K562 (cell line): ENCODE data around the gene ABCB10. TPM values are rescaled to one million over a fixed set of nuclear protein-coding genes. Genes with fewer than 3 reads are reported as not detected.
A peak's percentile ranks its signal among the peaks of the same experiment; 100 is the strongest.

Experiments used
- ATAC-seq: fragments of 200-7000 bp; cut with Tn5 transposase; 3 replicates; pipeline ENCODE4 v1.9.1; 2020; ENCODE audit warnings: moderate library complexity
- BruUV-seq: library from RNA; stranded (reverse); fragments of 400-500 nt; replicated peaks from 2 replicates; lab custom pipeline; 2021; lab: Mats Ljungman, UMichigan
- CTCF ChIA-PET: fragments of 300-600 bp; formaldehyde crosslinking; extraction: SDS; loops from one replicate; lab custom pipeline; 2021; ENCODE audit warnings: low intra/inter-chr PET ratio; lab: Yijun Ruan, JAX
- POLR2A ChIA-PET: fragments of 300-600, 350-650 bp; sonication (Branson Sonifier 250); formaldehyde crosslinking; extraction: SDS; loops from one replicate; lab custom pipeline; 2021; ENCODE audit warnings: antibody characterized with exemption, inconsistent platforms; lab: Yijun Ruan, JAX
- DNase-seq, 4 experiments: peaks; one replicate each; pipeline versions ENCODE4 v3.0.0 to v3.0.0-alpha.2; 2011 to 2018; ENCODE audit warnings: low spot score in 3 of 4, mixed read lengths in 3 of 4; ENCODE audit errors: extremely low read depth in 1 of 4
- FAIRE-seq: peaks from 2 replicates; lab custom pipeline; 2011; peaks lifted over from hg19 to GRCh38; lab: Jason Lieb, UNC
- H2AFZ ChIP-seq: 2 replicates; pipeline ENCODE4 v1.6.0; 2011; ENCODE audit warnings: low read depth, low read length, control low read depth, inconsistent platforms
- H3K27ac ChIP-seq: fragments of 200-600 bp; 3 replicates; pipeline ENCODE4 v1.8.0; 2011; ENCODE audit warnings: low read depth, mild to moderate bottlenecking, control low read depth, inconsistent platforms, low read length, moderate library complexity, mixed read lengths; ENCODE audit errors: extremely low read depth
- H3K27me3 ChIP-seq, 2 experiments: fragments of 300-600 bp in 1 of 2; 2 replicates in 1 of 2; 3 replicates in 1 of 2; pipeline versions ENCODE4 v1.6.0 to v1.8.0; 2011; ENCODE audit warnings: inconsistent platforms in 2 of 2, low read length in 2 of 2, mild to moderate bottlenecking in 1 of 2, mixed read lengths in 1 of 2, moderate library complexity in 1 of 2; ENCODE audit not compliant: control insufficient read depth in 2 of 2, insufficient read depth in 2 of 2
- H3K36me3 ChIP-seq: fragments of 300-600 bp; 3 replicates; pipeline ENCODE4 v1.8.0; 2011; ENCODE audit warnings: mild to moderate bottlenecking, low read length, inconsistent platforms; ENCODE audit not compliant: control insufficient read depth, insufficient read depth
- H3K4me1 ChIP-seq, 2 experiments: fragments of 200-600 bp in 1 of 2; replicated peaks in 1 of 2; 2 replicates in 1 of 2; 3 replicates in 1 of 2; pipeline versions ENCODE4 v1.5.1 to v1.8.0; 2011; ENCODE audit warnings: inconsistent platforms in 2 of 2, low read length in 2 of 2, mild to moderate bottlenecking in 1 of 2, mixed read lengths in 1 of 2, moderate library complexity in 1 of 2; ENCODE audit not compliant: control insufficient read depth in 2 of 2, insufficient read depth in 2 of 2
- H3K4me2 ChIP-seq: 2 replicates; pipeline ENCODE4 v1.6.1; 2011; ENCODE audit warnings: low read length, control low read depth, inconsistent platforms, mixed read lengths; ENCODE audit not compliant: insufficient read depth
- H3K4me3 ChIP-seq: fragments of 200-600 bp; sonication (generic), shearing (Covaris generic); 2 replicates; pipeline ENCODE4 v1.5.1; 2016; ENCODE audit warnings: control low read depth, inconsistent platforms
- H3K79me2 ChIP-seq: fragments of 200-600 bp; 3 replicates; pipeline ENCODE4 v1.8.0; 2011; ENCODE audit warnings: low read length, inconsistent platforms; ENCODE audit not compliant: control insufficient read depth, insufficient read depth
- H3K9ac ChIP-seq, 2 experiments: 2 replicates each; pipeline versions ENCODE4 v1.6.0 to v1.6.1; 2011; ENCODE audit warnings: low read depth in 2 of 2, low read length in 2 of 2, control low read depth in 1 of 2, inconsistent platforms in 1 of 2, mild to moderate bottlenecking in 1 of 2, mixed read lengths in 1 of 2; ENCODE audit not compliant: insufficient read depth in 1 of 2
- H3K9me1 ChIP-seq: one replicate; pipeline ENCODE4 v1.6.0; 2011; ENCODE audit warnings: inconsistent platforms, mild to moderate bottlenecking, low read length, moderate library complexity; ENCODE audit not compliant: control insufficient read depth, insufficient read depth
- H3K9me3 ChIP-seq: replicated peaks from 2 replicates; pipeline ENCODE4 v1.5.1; 2011; ENCODE audit warnings: low read depth, low read length, inconsistent platforms; ENCODE audit not compliant: control insufficient read depth, insufficient read depth
- H4K20me1 ChIP-seq: replicated peaks from 2 replicates; pipeline ENCODE4 v1.6.1; 2011; ENCODE audit warnings: low read length, inconsistent platforms, mixed read lengths; ENCODE audit not compliant: control insufficient read depth, insufficient read depth
- CC2D1A ChIP-seq: fragments of 450-650 bp; IDR thresholded peaks from 2 replicates; pipeline ENCODE4 v1.6.1; 2017; ENCODE audit warnings: mild to moderate bottlenecking
- CREM ChIP-seq: IDR thresholded peaks from 2 replicates; pipeline ENCODE4 v1.6.1; 2014; ENCODE audit warnings: antibody characterized with exemption, low read depth
- CSDE1 ChIP-seq, 2 experiments: fragments of 450-650 bp; IDR thresholded peaks; 2 replicates each; pipeline ENCODE4 v1.6.1; 2016; ENCODE audit warnings: mild to moderate bottlenecking in 1 of 2
- HES1 ChIP-seq: fragments of 450-650 bp; IDR thresholded peaks from 2 replicates; pipeline ENCODE4 v1.6.1; 2016; ENCODE audit warnings: low read depth, mild to moderate bottlenecking, moderate library complexity
- MXD1 ChIP-seq: fragments of 250-450 bp; sonication (Bioruptor Pico); IDR thresholded peaks from 2 replicates; pipeline ENCODE4 v1.8.0; 2021; ENCODE audit warnings: borderline replicate concordance, mild to moderate bottlenecking, moderate library complexity; ENCODE audit not compliant: poor library complexity, severe bottlenecking
- NUFIP1 ChIP-seq: fragments of 450-650 bp; IDR thresholded peaks from 2 replicates; pipeline ENCODE4 v1.6.1; 2018; ENCODE audit not compliant: partially characterized antibody
- RBM34 ChIP-seq: fragments of 200-400 bp; formaldehyde crosslinking; IDR thresholded peaks from 2 replicates; pipeline ENCODE4 v1.6.1; 2018; ENCODE audit warnings: low read length, borderline replicate concordance; ENCODE audit not compliant: insufficient read depth
- SMAD1 ChIP-seq: fragments of 150-350 bp; IDR thresholded peaks from 2 replicates; pipeline ENCODE4 v1.6.1; 2014; ENCODE audit warnings: low read length, low read depth; ENCODE audit not compliant: partially characterized antibody
- TFAP4 ChIP-seq: sonication (generic); formaldehyde crosslinking; IDR thresholded peaks from 2 replicates; pipeline ENCODE4 v1.8.0; 2022; ENCODE audit warnings: missing genetic modification reagents, mild to moderate bottlenecking, moderate library complexity, borderline replicate concordance
- ZBTB1 ChIP-seq: sonication (generic); formaldehyde crosslinking; IDR thresholded peaks from 2 replicates; pipeline ENCODE4 v1.8.1; 2023; ENCODE audit warnings: missing genetic modification reagents, low read depth, mild to moderate bottlenecking, borderline replicate concordance
- ZBTB34 ChIP-seq: fragments of 250-450 bp; sonication (Bioruptor Pico); IDR thresholded peaks from 2 replicates; pipeline ENCODE4 v1.8.0; 2021; ENCODE audit warnings: mild to moderate bottlenecking, moderate library complexity
- ZKSCAN1 ChIP-seq: fragments of 150-350 bp; IDR thresholded peaks from 2 replicates; pipeline ENCODE4 v1.6.1; 2016; ENCODE audit warnings: low read depth, low read length
- ZNF740 ChIP-seq, 3 experiments: fragments of 200-800 bp in 1 of 3; sonication (Bioruptor generic) in 1 of 3; sonication (generic) in 1 of 3; formaldehyde crosslinking in 1 of 3; IDR thresholded peaks; 2 replicates each; pipeline versions ENCODE4 v1.6.1 to v1.8.0; 2016 to 2022; ENCODE audit warnings: mild to moderate bottlenecking in 2 of 3, missing compliant biosample characterization in 2 of 3, missing genetic modification characterization in 2 of 3, missing genetic modification reagents in 1 of 3
- WGBS: fragments of 100-300 bp; shearing (Covaris generic); methylation state at CpG from one replicate; pipeline ENCODE4 v1.1.6; 2016; ENCODE audit warnings: low coverage, mixed read lengths; ENCODE audit not compliant: insufficient coverage; ENCODE audit errors: missing lambda C conversion rate; 5-methylcytosine and 5-hydroxymethylcytosine counted together
- in situ Hi-C: fragments of 300-500 bp; cut with MboI; formaldehyde crosslinking; loops from 4 replicates; pipeline ENCODE4 v1.15.0; 2018; ENCODE audit warnings: inconsistent platforms, mixed read lengths
- intact Hi-C: fragments of 100-400 bp; cut with micrococcal nuclease; formaldehyde crosslinking; loops from 2 replicates; pipeline ENCODE4 v1.14.2; 2022
- polyA plus RNA-seq, 8 experiments: library from polyadenylated mRNA; depleted of rRNA in 4 of 8; stranded (reverse) in 5 of 8; unstranded in 3 of 8; fragments of >200 nt; fragmentation: Nextera tagmentation in 2 of 8; fragmentation: Illumina TruSeq in 1 of 8; extraction: Ambion mirVana in 2 of 8; extraction: Trizol in 1 of 8; gene quantifications; 2 replicates each; pipeline versions ENCODE4 v1.2.1 to v1.2.3, GENCODE V29; 2011 to 2014; ENCODE audit warnings: inconsistent platforms in 1 of 8, missing spikeins in 1 of 8
- total RNA-seq, 7 experiments: library from RNA; depleted of rRNA in 6 of 7; stranded (reverse); fragments of >200 nt in 6 of 7; fragmentation: Illumina TruSeq in 2 of 7; extraction: Trizol in 2 of 7; gene quantifications; 2 replicates each; pipeline versions ENCODE4 v1.2.1 to v1.2.3, GENCODE V29; 2011 to 2021; ENCODE audit warnings: low replicate concordance in 1 of 7

ABCB10 gene
- total and polyA plus RNA-seq, 9 of the 15 experiments (the other 6 are each of a cell fraction or from before 2014, with no cell fraction given): 12.4 to 54.8 (median 36.4) TPM

GRCh38 chr1:229554886-229555621 lies 3.5 kb downstream of the ABCB10 start:
- Histone ChIP-seq H3K4me3 (peak overlapping the region; percentile 25; the same call in 1 of the 2 replicates), H3K9me3 (no peaks in the 10 kb centered on the region), H3K79me2 (peaks cover 83% of the 10 kb centered on the region), H3K9ac (peak overlapping the region; percentile 29 to 31; a peak in 3 of 4 replicates), H3K4me1 (peaks cover 38 to 54% of the 10 kb centered on the region in 2 experiments; a peak in 4 of 5 replicates), H3K27ac (peak overlapping the region; percentile 67), H3K4me2 (peak overlapping the region; percentile 91), H3K36me3 (peaks cover 12% of the 10 kb centered on the region; the same call in 2 of the 3 replicates), H4K20me1 (peaks cover 29% of the 10 kb centered on the region), H3K27me3 (no peaks in the 10 kb centered on the region), H3K9me1 (peaks cover 7% of the 10 kb centered on the region), H2AFZ (no peak overlapping the region)
- ChIA-PET CTCF (no interaction called here), POLR2A (interaction anchor here (0.5 to 1.8 kb wide), 9 partner anchors 10 to 1956 kb away, joined by 3 to 9 read pairs (median 4); partner anchors contain the start of genes NUP133, TAF5L and URB2)
- ATAC-seq (peak; percentile 45), DNase-seq (peak; percentile 93 to 98 (median 94)), FAIRE-seq (peak; percentile 99)
- under 1% methylated on average over 10 of the region's 10 CpGs for WGBS
- in situ Hi-C loops (no loop called here), intact Hi-C loops (loop anchor here (2.0 to 10.0 kb wide), 3 partner anchors 46 to 600 kb away; partner anchors contain the start of genes NUP133 and RAB4A)
- no TSS peak for BruUV-seq
- TF ChIP-seq CREM (peak; percentile 85), RBM34 (no peak), ZKSCAN1 (peak; percentile 62), CC2D1A (peak; percentile 99), SMAD1 (peak; percentile 88), HES1 (peak; percentile 87), ZNF740 (CRISPR knock-in tag; IDR thresholded peaks at IDR 0.05) (no peak), ZNF740 (tag; IDR thresholded peaks at IDR 0.05) (no peak), CSDE1 (IDR thresholded peaks at IDR 0.05) (peak; percentile 54 to 63; a peak in 2 of 4 replicates), NUFIP1 (peak; percentile 33), MXD1 (CRISPR knock-in tag) (no peak), ZBTB34 (CRISPR knock-in tag) (0 out of 2 replicates have a peak, but pooled peaks have one; percentile 4), ZBTB1 (CRISPR knock-in tag) (no peak), TFAP4 (CRISPR knock-in tag) (peak; percentile 95)
